Measurements from ENCODE around the gene DCDC2C.

Gene DCDC2C

GRCh38 chr2:3827673-3828575, 124.5 kb downstream of the DCDC2C start:
- DNase-seq (ENCODE audit: low read depth in 3 of 3) = no peak

GRCh38 chr2:3830796-3831195, 127.4 kb downstream of the DCDC2C start:
- no peak for DNase-seq (ENCODE audit: low read depth in 3 of 3)

GRCh38 chr2:3837086-3837485, 133.7 kb downstream of the DCDC2C start:
- DNase-seq (ENCODE audit: low read depth in 3 of 3) = no peak

GRCh38 chr2:3838348-3838747, 135.0 kb downstream of the DCDC2C start:
- DNase-seq (ENCODE audit: low read depth in 3 of 3) = no peak

- DNase-seq (ENCODE audit: low read depth in 3 of 3) = no peak
Observed at GRCh38 chr2:3839476-3839875, 136.1 kb downstream of the DCDC2C start.

GRCh38 chr2:3840611-3841155, 137.3 kb downstream of the DCDC2C start:
- DNase-seq (ENCODE audit: low read depth in 3 of 3) = no peak

GRCh38 chr2:3847397-3848052, 144.2 kb downstream of the DCDC2C start:
- DNase-seq (ENCODE audit: low read depth in 3 of 3) = no peak

GRCh38 chr2:3848776-3849175, 145.4 kb downstream of the DCDC2C start:
- DNase-seq (ENCODE audit: low read depth in 3 of 3) = no peak

GRCh38 chr2:3849213-3849612, 145.8 kb downstream of the DCDC2C start:
- no peak for DNase-seq (ENCODE audit: low read depth in 3 of 3)

- no peak for DNase-seq (ENCODE audit: low read depth in 3 of 3)
Observed at GRCh38 chr2:3857576-3857975, 154.2 kb downstream of the DCDC2C start.

GRCh38 chr2:3864943-3865865, 161.8 kb downstream of the DCDC2C start:
- DNase-seq (ENCODE audit: low read depth in 3 of 3) = no peak

- no peak for DNase-seq (ENCODE audit: low read depth in 3 of 3)
Observed at GRCh38 chr2:3867469-3867868, 164.1 kb downstream of the DCDC2C start.

- DNase-seq (ENCODE audit: low read depth in 3 of 3) = no peak
Observed at GRCh38 chr2:3868012-3868805, 164.8 kb downstream of the DCDC2C start.

- DNase-seq (ENCODE audit: low read depth in 3 of 3) = no peak
Observed at GRCh38 chr2:3870222-3870621, 166.8 kb downstream of the DCDC2C start.

- no peak for DNase-seq (ENCODE audit: low read depth in 3 of 3)
Observed at GRCh38 chr2:3871002-3871401, 167.6 kb downstream of the DCDC2C start.

- DNase-seq (ENCODE audit: low read depth in 3 of 3) = no peak
Observed at GRCh38 chr2:3872451-3872850, 169.1 kb downstream of the DCDC2C start.

GRCh38 chr2:3873899-3874298, 170.5 kb downstream of the DCDC2C start:
- DNase-seq (ENCODE audit: low read depth in 3 of 3) = no peak

GRCh38 chr2:3876221-3876620, 172.8 kb downstream of the DCDC2C start:
- no peak for DNase-seq (ENCODE audit: low read depth in 3 of 3)

- DNase-seq (ENCODE audit: low read depth in 3 of 3) = no peak
Observed at GRCh38 chr2:3876685-3877084, 173.3 kb downstream of the DCDC2C start.

- DNase-seq (ENCODE audit: low read depth in 3 of 3) = no peak
Observed at GRCh38 chr2:3885629-3886628, 182.6 kb downstream of the DCDC2C start.

Data from stimulated activated CD4-positive, alpha-beta T cell treated with anti-CD3 and anti-CD28 coated beads, TNF-alpha, amount 100 ng/mL, for 4 hours (primary cell).